Tibial nerve (tissue), 4 donors: Measurements from ENCODE around the gene INHA.

Source experiments
- CTCF ChIP-seq, 5 experiments: fragments of 200-600 bp in 3 of 5; fragments of 450-650 bp in 2 of 5; sonication (generic) in 3 of 5; IDR thresholded peaks; one replicate each; pipeline ENCODE4 v1.5.1; 2016 to 2019; ENCODE audit warnings: antibody characterized with exemption in 5 of 5, mild to moderate bottlenecking in 3 of 5, moderate library complexity in 2 of 5
- EP300 ChIP-seq, 2 donors: sonication (generic); formaldehyde crosslinking; IDR thresholded peaks; one replicate each; pipeline ENCODE4 v1.6.1; 2017; ENCODE audit warnings: antibody characterized with exemption in 2 of 2, mild to moderate bottlenecking in 1 of 2
- POLR2A ChIP-seq, 2 donors: fragments of 450-650 bp; IDR thresholded peaks; one replicate each; pipeline ENCODE4 v1.6.1; 2017; ENCODE audit warnings: antibody characterized with exemption in 2 of 2, mild to moderate bottlenecking in 2 of 2, moderate library complexity in 2 of 2

GRCh38 chr2:219581346-219581745 is 9.2 kb downstream of the INHA start:
- TF ChIP-seq CTCF (IDR thresholded peaks at IDR 0.05) (no peak), POLR2A (IDR thresholded peaks at IDR 0.05) (no peak), EP300 (IDR thresholded peaks at IDR 0.05) (no peak)
